Measurements from ENCODE around the gene IL1RAPL1.

- TF ChIP-seq, protein P1, sequence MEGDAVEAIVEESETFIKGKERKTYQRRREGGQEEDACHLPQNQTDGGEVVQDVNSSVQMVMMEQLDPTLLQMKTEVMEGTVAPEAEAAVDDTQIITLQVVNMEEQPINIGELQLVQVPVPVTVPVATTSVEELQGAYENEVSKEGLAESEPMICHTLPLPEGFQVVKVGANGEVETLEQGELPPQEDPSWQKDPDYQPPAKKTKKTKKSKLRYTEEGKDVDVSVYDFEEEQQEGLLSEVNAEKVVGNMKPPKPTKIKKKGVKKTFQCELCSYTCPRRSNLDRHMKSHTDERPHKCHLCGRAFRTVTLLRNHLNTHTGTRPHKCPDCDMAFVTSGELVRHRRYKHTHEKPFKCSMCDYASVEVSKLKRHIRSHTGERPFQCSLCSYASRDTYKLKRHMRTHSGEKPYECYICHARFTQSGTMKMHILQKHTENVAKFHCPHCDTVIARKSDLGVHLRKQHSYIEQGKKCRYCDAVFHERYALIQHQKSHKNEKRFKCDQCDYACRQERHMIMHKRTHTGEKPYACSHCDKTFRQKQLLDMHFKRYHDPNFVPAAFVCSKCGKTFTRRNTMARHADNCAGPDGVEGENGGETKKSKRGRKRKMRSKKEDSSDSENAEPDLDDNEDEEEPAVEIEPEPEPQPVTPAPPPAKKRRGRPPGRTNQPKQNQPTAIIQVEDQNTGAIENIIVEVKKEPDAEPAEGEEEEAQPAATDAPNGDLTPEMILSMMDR (IDR thresholded peaks at IDR 0.05): no peak
- TF ChIP-seq POLR2A (IDR thresholded peaks at IDR 0.05): no peak
These were observed 810.3 kb downstream of the IL1RAPL1 start for GRCh38 chrX:29397506-29397905.
